ENCODE measurements around the gene ROGDI.
A peak's percentile ranks its signal among the peaks of the same experiment; 100 is the strongest.

Gene ROGDI

DNA sequence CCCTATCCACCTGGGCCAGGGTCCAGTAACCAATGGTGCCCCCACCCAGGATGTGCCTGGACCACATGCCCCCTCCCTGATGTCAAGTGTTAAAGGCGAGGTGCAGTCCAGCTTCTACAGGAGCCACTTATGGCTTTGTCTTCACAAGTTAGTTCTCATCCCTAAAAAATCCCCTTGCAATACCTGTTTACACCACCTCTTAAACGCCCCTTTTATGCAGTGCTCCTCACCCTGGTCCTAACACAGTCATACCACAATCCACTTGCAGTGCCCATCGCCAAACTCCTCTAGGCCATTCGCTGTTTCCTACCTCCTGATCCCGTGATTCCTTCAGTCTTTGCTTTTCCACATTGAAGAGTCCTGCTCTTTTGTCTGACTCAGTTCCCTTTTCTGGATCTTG is 37.5 kb upstream of the ROGDI start:
- DNase-seq (ENCODE audit: low read depth): peak; percentile 29
- TF ChIP-seq, protein P1, sequence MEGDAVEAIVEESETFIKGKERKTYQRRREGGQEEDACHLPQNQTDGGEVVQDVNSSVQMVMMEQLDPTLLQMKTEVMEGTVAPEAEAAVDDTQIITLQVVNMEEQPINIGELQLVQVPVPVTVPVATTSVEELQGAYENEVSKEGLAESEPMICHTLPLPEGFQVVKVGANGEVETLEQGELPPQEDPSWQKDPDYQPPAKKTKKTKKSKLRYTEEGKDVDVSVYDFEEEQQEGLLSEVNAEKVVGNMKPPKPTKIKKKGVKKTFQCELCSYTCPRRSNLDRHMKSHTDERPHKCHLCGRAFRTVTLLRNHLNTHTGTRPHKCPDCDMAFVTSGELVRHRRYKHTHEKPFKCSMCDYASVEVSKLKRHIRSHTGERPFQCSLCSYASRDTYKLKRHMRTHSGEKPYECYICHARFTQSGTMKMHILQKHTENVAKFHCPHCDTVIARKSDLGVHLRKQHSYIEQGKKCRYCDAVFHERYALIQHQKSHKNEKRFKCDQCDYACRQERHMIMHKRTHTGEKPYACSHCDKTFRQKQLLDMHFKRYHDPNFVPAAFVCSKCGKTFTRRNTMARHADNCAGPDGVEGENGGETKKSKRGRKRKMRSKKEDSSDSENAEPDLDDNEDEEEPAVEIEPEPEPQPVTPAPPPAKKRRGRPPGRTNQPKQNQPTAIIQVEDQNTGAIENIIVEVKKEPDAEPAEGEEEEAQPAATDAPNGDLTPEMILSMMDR (IDR thresholded peaks at IDR 0.05; ENCODE audit: insufficient read depth, low read depth, low read length, missing control alignments): no peak
- H3K4me3 ChIP-seq (ENCODE audit: low read length): no peak overlapping the region

DNA sequence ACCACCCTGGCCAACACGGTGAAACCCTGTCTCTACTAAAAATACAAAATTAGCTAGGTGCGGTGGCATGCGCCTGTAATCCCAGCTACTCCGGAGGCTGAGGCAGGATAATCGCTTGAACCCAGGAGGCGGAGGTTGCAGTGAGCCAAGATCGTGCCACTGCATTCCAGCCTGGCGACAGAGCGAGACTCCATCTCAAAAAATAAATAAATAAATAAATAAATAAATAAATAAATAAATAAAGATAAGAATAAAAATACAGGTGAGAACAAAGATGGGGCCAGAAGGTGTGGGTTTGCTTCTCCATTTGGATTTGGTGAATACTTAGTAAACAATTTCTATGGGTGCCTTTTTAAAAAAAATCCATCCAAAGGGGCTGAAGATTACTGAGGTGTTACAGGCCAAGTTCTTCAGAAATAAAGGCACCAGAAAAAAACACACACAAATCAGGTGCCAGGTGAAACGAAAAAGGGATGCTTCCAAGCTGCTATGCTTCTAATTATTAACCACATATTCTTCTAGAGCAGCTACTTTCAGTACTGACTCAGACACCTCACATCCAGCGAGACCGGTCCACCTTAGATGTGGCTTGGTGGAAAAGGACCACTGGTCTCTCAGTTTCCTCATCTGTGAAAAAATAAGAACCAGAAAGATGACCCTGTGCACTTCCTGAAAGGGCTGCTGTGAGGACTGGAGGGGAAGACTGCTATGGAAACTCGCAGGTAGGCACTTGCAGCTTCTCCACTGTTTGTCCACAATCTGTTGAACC is 35.5 kb upstream of the ROGDI start:
- H3K4me3 ChIP-seq (ENCODE audit: low read length): no peak overlapping the region
- TF ChIP-seq, protein P1 (IDR thresholded peaks at IDR 0.05; ENCODE audit: insufficient read depth, low read depth, low read length, missing control alignments): no peak
- DNase-seq (ENCODE audit: low read depth): no peak

DNA sequence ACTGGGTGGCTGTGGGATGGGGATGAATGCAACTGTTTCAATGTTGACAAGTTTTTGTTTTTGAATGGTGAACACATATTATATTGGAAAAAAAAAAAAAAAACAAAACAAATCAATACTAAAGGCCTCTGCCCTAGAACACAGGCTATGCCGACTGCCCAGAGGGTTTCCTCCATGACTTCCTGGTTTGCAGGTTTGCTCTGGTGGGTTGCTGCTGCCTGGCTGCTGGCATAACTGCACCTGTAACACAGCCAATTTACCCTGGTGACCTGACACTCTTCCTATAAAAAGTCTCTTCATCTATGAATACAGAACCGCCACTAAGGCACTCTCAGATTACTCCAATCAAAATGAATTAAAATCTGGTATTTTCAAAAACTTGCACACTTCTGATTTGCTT is 34.3 kb upstream of the ROGDI start:
- TF ChIP-seq, protein P1 (IDR thresholded peaks at IDR 0.05; ENCODE audit: insufficient read depth, low read depth, low read length, missing control alignments): no peak
- DNase-seq (ENCODE audit: low read depth): no peak
- H3K4me3 ChIP-seq (ENCODE audit: low read length): no peak overlapping the region

- TF ChIP-seq, protein P1 (IDR thresholded peaks at IDR 0.05; ENCODE audit: insufficient read depth, low read depth, low read length, missing control alignments): no peak
- no peak overlapping the region for H3K4me3 ChIP-seq (ENCODE audit: low read length)
- DNase-seq (ENCODE audit: low read depth): no peak
Measured at GRCh38 chr16:4833584-4833983, 31.2 kb upstream of the ROGDI start.

DNA sequence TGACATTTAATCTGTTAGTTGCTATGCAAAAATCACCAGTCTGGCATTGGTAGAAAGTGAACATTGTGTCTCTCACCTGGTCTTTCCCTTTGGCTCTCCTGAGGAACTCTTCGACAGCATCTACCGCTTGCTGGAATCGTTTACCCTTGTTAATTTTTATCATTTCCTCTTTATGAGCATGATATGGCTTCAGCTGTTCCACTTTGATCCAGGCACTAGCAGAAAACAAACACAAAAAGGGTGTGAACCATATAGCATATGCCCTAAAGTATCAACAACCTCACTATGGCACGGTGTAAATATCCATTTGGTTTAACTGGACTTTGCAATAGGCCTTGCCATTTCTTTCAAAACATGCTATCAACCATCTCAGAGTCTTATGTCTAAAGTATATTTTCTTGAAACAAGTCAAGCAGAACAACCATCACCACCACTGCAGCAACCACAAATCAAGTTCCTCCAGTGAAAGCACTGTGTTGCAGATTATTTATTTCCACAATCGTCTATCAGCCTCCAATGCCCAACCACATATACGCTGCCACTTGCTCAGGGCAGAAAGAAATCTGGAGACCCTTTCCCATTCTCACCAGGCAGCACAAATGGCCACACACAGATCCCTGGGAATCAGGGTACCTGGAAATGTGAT is 30.4 kb upstream of the ROGDI start:
- TF ChIP-seq, protein P1 (IDR thresholded peaks at IDR 0.05; ENCODE audit: insufficient read depth, low read depth, low read length, missing control alignments): no peak
- no peak for DNase-seq (ENCODE audit: low read depth)
- no peak overlapping the region for H3K4me3 ChIP-seq (ENCODE audit: low read length)

DNA sequence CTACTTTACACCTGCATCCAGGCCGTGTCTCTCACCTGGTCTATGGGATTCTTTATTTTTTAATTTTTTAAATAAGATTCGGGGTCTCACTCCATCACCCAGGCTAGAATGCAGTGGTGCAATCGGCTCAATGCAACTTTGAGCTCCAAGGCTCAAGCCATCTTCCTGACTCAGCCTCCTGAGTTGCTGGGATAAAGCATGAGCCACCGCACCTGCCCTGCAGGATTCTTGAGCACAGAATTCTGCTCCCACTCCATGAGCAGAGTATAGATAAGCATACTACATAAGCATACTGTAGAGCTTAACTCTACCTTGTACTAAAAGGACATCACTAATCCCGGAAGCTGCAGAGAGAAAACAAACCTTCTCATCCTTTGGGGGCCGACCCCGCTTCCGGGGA is 29.2 kb upstream of the ROGDI start:
- no peak for DNase-seq (ENCODE audit: low read depth)
- TF ChIP-seq, protein P1 (IDR thresholded peaks at IDR 0.05; ENCODE audit: insufficient read depth, low read depth, low read length, missing control alignments): no peak
- H3K4me3 ChIP-seq (ENCODE audit: low read length): no peak overlapping the region
